NCI-H748 (cell line): ENCODE data around the gene RECQL5.
"Not testable (repeated sequence)": the region's sequence is repeated elsewhere in the genome, so short reads cannot be mapped to it uniquely, and the experiment has no call there.

Experiments used
- DNase-seq: peaks from one replicate; lab custom pipeline; 2025; ENCODE audit not compliant: unreplicated experiment; lab: John Stamatoyannopoulos, UW

The RECQL5 gene

GRCh38 chr17:75649687-75650086, 17.3 kb downstream of the RECQL5 start:
- DNase-seq: no peak

DNA sequence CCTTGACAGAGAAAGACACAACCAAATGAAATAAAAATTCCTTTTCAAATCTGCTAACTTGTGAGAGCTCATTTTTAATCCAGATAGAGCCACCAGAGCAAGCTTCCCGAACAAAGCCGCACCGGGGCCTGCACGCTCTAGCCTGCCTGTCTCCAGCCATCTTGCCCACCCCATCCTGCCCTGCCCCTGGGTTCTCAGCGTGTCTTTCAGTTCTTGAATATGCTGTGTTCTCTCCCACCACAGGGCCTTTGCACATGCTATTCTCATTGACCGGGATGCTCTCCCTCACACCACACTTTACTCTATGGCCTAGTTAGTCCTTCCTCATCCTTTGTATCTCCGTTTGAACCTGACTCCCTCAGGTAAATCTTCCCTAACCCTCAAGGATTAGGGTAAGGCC, 19.0 kb downstream of the RECQL5 start:
- DNase-seq: no peak

DNA sequence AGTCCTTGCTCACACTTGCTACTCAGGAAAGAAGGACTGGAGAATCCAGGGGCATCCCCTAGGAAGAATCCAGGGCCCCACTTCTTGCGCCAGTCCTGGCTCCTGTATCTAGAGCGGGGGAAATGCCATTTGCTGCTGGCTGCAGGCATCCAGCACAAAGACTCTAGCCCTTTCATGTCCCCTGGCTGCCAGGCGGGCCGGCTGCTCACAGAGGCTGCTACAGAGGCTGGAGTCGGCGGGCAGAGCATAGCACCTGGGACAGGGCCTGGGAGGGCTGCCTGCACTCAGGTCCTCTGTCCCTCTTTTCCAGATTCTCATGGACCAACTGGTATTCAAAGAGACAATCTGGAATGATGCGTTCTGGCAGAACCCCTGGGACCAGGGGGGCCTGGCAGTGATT, 19.9 kb downstream of the RECQL5 start:
- DNase-seq: no peak

DNA sequence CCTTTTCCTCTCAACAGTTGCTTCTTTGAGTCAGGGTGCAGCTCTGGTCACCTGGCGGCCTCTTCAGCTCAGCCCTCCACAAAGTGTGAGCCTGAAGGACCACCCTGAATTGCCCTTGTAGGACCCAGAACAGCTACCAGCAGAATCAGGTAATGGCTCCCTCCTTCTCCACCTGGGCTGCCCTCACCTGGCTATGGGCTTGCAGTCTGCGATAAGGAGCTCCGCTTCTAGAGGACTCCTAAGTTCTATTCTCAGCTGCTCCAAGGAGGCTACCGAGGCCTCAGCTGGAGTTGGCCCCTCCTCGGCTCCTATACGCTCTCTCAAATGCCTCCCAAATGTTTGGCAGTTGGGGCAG, 20.3 kb downstream of the RECQL5 start:
- DNase-seq: no peak

DNA sequence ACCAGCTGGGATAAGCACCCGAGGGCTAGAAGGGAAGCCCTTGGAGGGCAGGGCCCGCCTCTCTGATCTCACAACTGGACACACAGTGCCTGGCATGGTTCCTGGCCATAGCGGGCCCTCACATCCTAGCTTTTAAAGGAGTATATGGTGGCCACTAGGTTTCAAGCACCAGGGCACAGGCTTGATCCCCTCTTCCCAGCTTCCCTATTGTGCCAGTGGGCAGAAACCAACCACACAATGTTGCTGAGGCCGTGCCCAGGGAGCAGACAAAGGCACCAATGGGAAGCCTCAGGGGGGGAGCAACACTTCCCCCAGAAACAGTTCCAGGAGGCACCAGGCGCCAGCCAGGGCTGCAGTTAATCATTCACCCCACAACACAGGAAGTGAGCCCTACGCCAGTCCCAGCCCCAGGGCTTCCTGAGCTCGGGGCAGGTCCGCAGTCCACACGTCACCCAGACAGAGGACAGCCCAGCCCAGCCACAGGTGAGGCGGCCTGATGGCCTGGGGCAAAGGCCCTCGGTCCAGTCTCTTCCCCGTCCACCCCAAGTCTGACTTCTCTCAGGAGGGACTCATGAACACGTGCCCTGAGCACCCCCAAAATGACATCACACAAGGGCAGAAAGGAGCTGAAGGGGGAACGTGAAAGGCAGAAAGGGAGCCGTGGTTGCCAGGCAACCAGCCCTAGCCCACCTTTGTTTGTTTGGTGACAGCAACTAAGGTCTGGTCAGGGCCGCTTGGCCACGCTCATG, 20.9 kb downstream of the RECQL5 start:
- peak; percentile 18 for DNase-seq

GRCh38 chr17:75645501-75645888, 21.5 kb downstream of the RECQL5 start:
- DNase-seq: peak; percentile 73

DNA sequence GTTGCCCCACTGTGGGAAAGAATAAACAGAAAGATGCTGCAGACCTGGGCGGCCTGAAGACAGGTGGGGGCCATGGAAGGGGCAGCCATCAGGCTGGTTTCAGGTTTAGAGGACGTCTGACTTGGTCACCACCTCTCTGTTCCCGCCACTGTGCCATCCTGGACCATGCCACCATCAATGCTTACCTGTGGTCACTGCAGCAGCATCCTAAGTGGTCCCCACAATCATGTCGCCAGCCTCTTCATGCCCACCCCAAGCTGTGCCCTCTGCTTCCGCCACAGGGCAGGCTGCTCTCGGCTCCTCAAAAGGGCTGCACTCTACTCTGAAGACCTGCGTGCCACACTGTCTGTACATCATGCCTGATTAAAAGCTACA, 23.3 kb downstream of the RECQL5 start:
- DNase-seq: no peak

DNA sequence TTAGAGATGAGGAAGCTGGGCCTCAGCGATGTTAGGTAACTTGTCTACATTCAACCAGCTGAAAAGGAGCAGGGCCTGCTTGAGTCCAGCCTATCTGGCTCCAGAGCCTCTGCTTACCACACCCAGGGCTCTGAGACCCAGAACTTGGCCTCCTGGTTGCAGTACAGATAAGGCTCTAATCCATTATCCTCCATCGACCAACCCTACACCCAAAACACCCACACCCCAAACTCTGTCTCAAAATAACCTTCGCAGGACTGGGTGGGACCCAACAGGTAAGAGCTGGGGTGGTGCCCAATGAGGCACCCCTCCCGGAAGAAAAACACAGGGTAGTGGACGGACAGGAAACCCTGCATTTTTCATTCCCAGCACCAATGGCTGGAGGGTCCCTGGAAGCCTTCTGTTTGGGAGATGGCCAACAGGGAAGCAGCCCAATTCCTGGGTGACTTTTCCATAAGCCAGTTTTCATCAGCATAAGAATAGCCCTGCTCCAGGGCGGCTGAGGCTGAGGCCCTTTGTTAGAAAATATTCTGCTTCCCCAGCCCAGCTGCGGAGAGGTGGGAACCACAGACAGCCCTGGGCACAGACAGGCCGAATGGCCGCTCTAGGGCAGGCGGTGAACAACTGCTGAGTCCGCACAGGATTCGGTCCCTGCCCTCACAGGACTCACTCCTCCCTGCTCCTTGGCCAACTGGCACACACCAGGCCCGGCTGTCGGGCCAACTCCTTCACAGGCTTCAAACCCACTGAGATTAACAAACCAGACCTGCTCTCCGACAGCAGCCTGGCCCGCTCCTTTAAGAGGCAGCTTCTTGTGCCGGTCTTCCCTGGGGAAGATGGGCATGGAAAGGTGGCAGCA, 23.9 kb downstream of the RECQL5 start:
- no peak for DNase-seq

DNA sequence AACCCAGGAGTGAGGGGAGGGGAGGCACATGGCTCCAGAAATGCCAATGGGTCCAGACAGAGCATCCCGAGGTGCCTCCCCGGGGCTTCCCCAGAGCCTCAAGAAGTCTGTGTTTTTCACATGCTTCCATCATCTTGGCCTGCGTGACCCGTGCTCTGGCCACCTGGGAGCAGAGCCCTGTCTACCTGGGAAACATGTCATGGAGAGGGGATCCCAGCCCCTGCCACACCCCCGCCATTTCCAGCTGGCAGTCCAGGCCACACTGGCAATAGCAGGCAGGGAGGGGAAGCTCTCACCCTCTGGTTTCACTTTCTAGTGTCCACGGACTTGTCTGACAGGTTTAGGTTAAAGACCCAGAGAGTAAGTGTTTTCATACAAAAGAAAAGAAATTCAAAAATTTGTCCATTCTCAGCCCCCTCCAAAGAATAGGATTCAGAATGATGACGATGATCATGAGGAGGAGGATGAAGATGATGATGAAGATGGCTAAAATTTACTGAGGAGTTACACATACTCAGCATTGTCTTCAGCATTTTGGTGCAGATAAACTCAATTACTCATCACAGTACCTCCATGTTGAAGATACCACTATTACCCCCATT, 24.7 kb downstream of the RECQL5 start:
- DNase-seq: peak; percentile 3

DNA sequence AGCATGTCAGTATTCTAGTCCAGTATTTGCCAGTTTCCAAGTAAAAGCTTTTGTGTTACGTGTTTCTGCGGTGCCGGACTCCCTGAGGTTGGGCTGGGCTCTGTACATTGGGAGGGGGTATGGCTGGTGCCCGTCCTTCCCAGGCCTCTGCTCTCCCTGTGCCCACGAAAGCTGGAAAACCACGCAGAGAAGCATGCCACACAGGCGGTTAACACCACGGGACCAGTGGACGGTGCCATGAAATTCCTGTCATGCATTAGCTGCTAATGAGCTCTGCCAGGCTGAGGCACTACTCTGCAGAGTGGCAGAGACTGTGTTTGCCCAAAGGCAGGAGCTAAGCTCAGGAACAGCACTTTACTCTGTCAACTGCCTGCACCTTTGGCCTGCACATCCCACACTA, 25.6 kb downstream of the RECQL5 start:
- DNase-seq: no peak

GRCh38 chr17:75640556-75641119, 26.3 kb downstream of the RECQL5 start:
- no peak for DNase-seq

DNA sequence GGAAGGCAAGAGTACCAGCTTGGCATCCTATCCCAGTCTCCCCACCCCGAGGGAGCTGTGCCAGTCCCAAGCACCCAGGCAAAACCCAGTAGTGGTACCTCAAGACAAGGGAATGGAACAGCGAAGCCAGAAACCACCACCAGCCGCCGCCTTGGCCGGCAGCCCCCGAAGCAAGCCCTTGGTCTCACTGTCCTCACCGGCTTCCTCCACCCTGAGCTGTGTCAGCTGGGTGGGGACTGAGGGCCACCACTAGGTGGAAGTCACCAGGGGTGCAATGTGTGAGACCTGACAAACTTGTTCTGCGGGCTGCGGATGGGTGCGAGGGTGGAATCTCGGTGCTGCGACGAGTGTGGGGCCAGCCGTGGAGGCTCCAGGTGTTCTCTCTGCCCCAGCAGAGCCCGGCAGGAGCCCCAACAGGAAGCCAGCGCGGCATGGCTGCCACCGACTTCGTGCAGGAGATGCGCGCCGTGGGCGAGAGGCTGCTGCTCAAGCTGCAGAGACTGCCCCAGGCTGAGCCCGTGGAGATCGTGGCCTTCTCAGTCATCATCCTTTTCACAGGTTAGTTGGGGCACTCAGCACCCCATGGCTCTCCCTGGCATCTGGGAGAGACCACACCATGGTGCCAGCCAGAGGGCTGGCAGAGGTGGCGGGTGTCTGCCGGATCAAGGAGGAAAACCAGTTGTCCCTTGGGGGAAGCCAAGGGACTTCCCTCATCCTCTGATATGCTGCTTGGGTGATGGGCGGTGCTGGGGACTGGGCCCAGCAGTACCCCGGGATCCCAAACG, 27.0 kb downstream of the RECQL5 start:
- DNase-seq: no peak

- DNase-seq: no peak
These were observed 27.6 kb downstream of the RECQL5 start for GRCh38 chr17:75639327-75639726.

- DNase-seq: no peak
These were observed 28.1 kb downstream of the RECQL5 start for GRCh38 chr17:75638893-75639292.

DNA sequence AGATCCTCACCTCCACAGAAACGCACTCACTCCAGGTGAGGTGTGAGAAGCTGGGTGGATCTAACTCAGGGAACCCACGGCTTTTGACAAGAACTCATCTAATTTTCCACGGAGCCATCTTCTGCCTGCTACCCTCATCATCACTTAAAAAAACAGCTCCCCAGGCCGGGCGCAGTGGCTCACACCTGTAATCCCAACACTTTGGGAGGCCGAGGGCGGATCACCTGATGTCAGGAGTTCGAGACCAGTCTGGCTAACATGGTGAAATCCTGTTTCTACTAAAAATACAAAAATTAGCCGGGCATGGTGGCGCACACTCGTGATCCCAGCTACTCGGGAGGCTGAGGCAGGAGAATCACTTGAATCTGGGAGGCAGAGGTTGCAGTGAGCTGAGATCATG, 28.9 kb downstream of the RECQL5 start:
- not testable (repeated sequence) for DNase-seq

DNA sequence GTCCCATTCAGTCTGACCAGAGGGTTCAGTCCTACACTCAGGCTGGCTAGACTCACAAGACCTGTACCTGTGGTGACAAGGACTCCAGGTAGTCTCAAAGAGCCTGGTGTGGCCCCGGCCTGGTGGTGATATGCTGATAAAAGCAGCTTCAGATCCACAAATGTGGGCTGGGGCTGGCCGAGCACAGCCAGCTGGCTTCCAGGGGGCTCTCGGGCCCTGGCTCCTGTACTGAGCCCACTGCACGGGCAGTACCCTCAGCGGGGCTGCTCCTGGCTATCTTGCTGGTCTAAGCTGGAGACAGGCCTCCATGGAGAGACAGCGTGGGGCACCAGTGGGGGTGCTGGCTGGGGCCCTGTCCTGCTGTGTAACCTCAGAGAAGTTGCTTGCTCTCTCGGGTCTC, 29.4 kb downstream of the RECQL5 start:
- DNase-seq: no peak

- no peak for DNase-seq
These were observed 29.8 kb downstream of the RECQL5 start for GRCh38 chr17:75637143-75637538.

- DNase-seq: no peak
These were observed 30.4 kb downstream of the RECQL5 start for GRCh38 chr17:75636381-75637142.

DNA sequence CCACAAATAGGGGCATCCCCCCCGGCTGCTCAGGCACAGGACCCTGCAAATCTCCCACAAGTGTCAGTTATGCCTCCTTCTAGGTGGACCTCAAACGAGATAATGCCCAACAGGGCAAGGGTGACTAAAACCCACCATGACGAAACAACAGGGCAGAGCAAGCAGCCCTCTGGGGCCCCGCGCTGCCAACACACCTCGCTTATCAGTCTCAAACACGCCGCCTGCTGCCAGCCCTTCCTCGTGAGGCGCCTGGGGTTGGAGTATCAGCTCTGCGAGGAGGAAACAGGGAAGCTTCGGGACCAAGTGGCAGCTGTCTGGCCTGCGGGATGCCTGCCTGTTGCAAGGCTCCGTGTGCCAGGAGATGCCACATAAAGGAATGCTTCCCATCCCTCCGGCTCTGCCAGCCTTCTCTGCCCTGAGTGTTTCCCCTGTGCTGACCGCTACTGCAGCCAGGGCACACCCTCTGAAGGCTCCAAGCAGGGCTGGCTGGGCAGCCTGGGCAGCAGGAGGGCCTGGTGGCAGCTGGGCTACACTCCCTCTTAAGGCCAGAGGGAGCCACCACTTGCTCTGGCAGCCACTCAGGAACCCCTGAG, 31.2 kb downstream of the RECQL5 start:
- no peak for DNase-seq
